HG02970 (cell line): ENCODE data around the gene RAB35.

Experiments used
- ATAC-seq: cut with Tn5 transposase; IDR thresholded peaks from one replicate; pipeline ENCODE4 v1.9.1; 2021; ENCODE audit warnings: mild to moderate bottlenecking, moderate library complexity, moderate number of reproducible peaks; ENCODE audit not compliant: unreplicated experiment, low FRiP score

Gene RAB35

GRCh38 chr12:120090206-120090605 is 26.3 kb downstream of the RAB35 start:
- ATAC-seq, result no peak

GRCh38 chr12:120089796-120090195 is 26.8 kb downstream of the RAB35 start:
- ATAC-seq, result no peak

- ATAC-seq, result no peak
Measured at GRCh38 chr12:120089105-120089504, 27.4 kb downstream of the RAB35 start.

- peak; percentile 98 for ATAC-seq
Measured at GRCh38 chr12:120086801-120087621, 29.5 kb downstream of the RAB35 start.

- ATAC-seq, result no peak
Measured at GRCh38 chr12:120085920-120086645, 30.5 kb downstream of the RAB35 start.

- no peak for ATAC-seq
Measured at GRCh38 chr12:120081641-120082040, 34.9 kb downstream of the RAB35 start.

- no peak for ATAC-seq
Measured at GRCh38 chr12:120079411-120080400, 36.8 kb downstream of the RAB35 start.

- no peak for ATAC-seq
Measured at GRCh38 chr12:120078868-120079267, 37.7 kb downstream of the RAB35 start.

- ATAC-seq, result no peak
Measured at GRCh38 chr12:120077260-120077659, 39.3 kb downstream of the RAB35 start.

- ATAC-seq, result no peak
Measured at GRCh38 chr12:120076651-120077050, 39.9 kb downstream of the RAB35 start.

- ATAC-seq, result no peak
Measured at GRCh38 chr12:120075034-120075616, 41.4 kb downstream of the RAB35 start.

- no peak for ATAC-seq
Measured at GRCh38 chr12:120072472-120073249, 43.9 kb downstream of the RAB35 start.

GRCh38 chr12:120071493-120072020 is 45.0 kb downstream of the RAB35 start:
- ATAC-seq, result no peak

GRCh38 chr12:120069278-120069677 is 47.3 kb downstream of the RAB35 start:
- ATAC-seq, result no peak

GRCh38 chr12:120067901-120068300 is 48.7 kb downstream of the RAB35 start:
- no peak for ATAC-seq

- no peak for ATAC-seq
Measured at GRCh38 chr12:120067084-120067869, 49.3 kb downstream of the RAB35 start.

GRCh38 chr12:120066341-120066740 is 50.2 kb downstream of the RAB35 start:
- no peak for ATAC-seq

GRCh38 chr12:120065472-120065871 is 51.1 kb downstream of the RAB35 start:
- ATAC-seq, result no peak
